ENCODE measurements around the gene NUTF2.
A peak's percentile ranks its signal among the peaks of the same experiment; 100 is the strongest.
"Not testable (repeated sequence)": the region's sequence is repeated elsewhere in the genome, so short reads cannot be mapped to it uniquely, and the experiment has no call there.

NUTF2 gene

GRCh38 chr16:67864044-67864443 lies 17.3 kb downstream of the NUTF2 start:
- not testable (repeated sequence) for DNase-seq (ENCODE audit: low read depth in 3 of 3)

- no peak for DNase-seq (ENCODE audit: low read depth in 3 of 3)
Observed at GRCh38 chr16:67864594-67864993, 17.9 kb downstream of the NUTF2 start.

GRCh38 chr16:67865318-67865717 lies 18.6 kb downstream of the NUTF2 start:
- DNase-seq (ENCODE audit: low read depth in 3 of 3): no peak

- no peak for DNase-seq (ENCODE audit: low read depth in 3 of 3)
Observed at GRCh38 chr16:67868290-67868689, 21.6 kb downstream of the NUTF2 start.

GRCh38 chr16:67869653-67870052 lies 22.9 kb downstream of the NUTF2 start:
- no peak for DNase-seq (ENCODE audit: low read depth in 3 of 3)

GRCh38 chr16:67871256-67871655 lies 24.5 kb downstream of the NUTF2 start:
- no peak for DNase-seq (ENCODE audit: low read depth in 3 of 3)

GRCh38 chr16:67872131-67872630 lies 25.4 kb downstream of the NUTF2 start:
- no peak for DNase-seq (ENCODE audit: low read depth in 3 of 3)

- peak; percentile 81 to 86 (median 85) for DNase-seq (ENCODE audit: low read depth in 3 of 3)
Observed at GRCh38 chr16:67872631-67873434, 26.1 kb downstream of the NUTF2 start, which contains the start of gene EDC4. TSS of gene EDC4 (plus strand) at chr16:67873052. CDS start at chr16:67873262, 210 bp downstream.

GRCh38 chr16:67873435-67874370 lies 27.0 kb downstream of the NUTF2 start:
- no peak for DNase-seq (ENCODE audit: low read depth in 3 of 3)

- DNase-seq (ENCODE audit: low read depth in 3 of 3): no peak
Observed at GRCh38 chr16:67874372-67874771, 27.6 kb downstream of the NUTF2 start.

- no peak for DNase-seq (ENCODE audit: low read depth in 3 of 3)
Observed at GRCh38 chr16:67877064-67877463, 30.3 kb downstream of the NUTF2 start.

- DNase-seq (ENCODE audit: low read depth in 3 of 3): no peak
Observed at GRCh38 chr16:67878232-67878631, 31.5 kb downstream of the NUTF2 start.

GRCh38 chr16:67878846-67879245 lies 32.1 kb downstream of the NUTF2 start:
- no peak for DNase-seq (ENCODE audit: low read depth in 3 of 3)

- no peak for DNase-seq (ENCODE audit: low read depth in 3 of 3)
Observed at GRCh38 chr16:67879462-67879861, 32.7 kb downstream of the NUTF2 start.

- no peak for DNase-seq (ENCODE audit: low read depth in 3 of 3)
Observed at GRCh38 chr16:67879936-67880335, 33.2 kb downstream of the NUTF2 start.

GRCh38 chr16:67880584-67880983 lies 33.9 kb downstream of the NUTF2 start:
- DNase-seq (ENCODE audit: low read depth in 3 of 3): no peak

- DNase-seq (ENCODE audit: low read depth in 3 of 3): no peak
Observed at GRCh38 chr16:67881621-67882161, 35.0 kb downstream of the NUTF2 start.

GRCh38 chr16:67882374-67883145 lies 35.8 kb downstream of the NUTF2 start:
- DNase-seq (ENCODE audit: low read depth in 3 of 3): no peak

GRCh38 chr16:67883146-67883871 lies 36.6 kb downstream of the NUTF2 start:
- DNase-seq (ENCODE audit: low read depth in 3 of 3): no peak

GRCh38 chr16:67883872-67884261 lies 37.1 kb downstream of the NUTF2 start:
- DNase-seq (ENCODE audit: low read depth in 3 of 3): peak; percentile 49 to 67 (median 56)

GRCh38 chr16:67884684-67885083 lies 38.0 kb downstream of the NUTF2 start, which contains the start of gene NRN1L:
TSS of gene NRN1L (plus strand) at chr16:67884885. CDS start at chr16:67884904, 19 bp downstream.
- no peak for DNase-seq (ENCODE audit: low read depth in 3 of 3)

Measured in stimulated activated CD4-positive, alpha-beta T cell treated with anti-CD3 and anti-CD28 coated beads, TNF-alpha, amount 100 ng/mL, for 24 hours (primary cell).